GM23338 (cell line): Measurements from ENCODE around the gene HNRNPL.

ENCODE experiments used
- CREB1 ChIP-seq: fragments of 250-450 bp; sonication (Bioruptor Pico); IDR thresholded peaks from 2 replicates; pipeline ENCODE4 v1.5.0; 2020; ENCODE audit warnings: low read depth, mild to moderate bottlenecking, moderate library complexity
- EZH2 ChIP-seq: fragments of 200-600 bp; sonication (generic); IDR thresholded peaks from one replicate; pipeline ENCODE4 v1.8.0; 2017; ENCODE audit warnings: antibody characterized with exemption, mild to moderate bottlenecking, low read depth; ENCODE audit not compliant: unreplicated experiment

- TF ChIP-seq CREB1 (CRISPR knock-in tag) (no peak), EZH2 (no peak)
Observed at GRCh38 chr19:38813323-38813722, 36.5 kb downstream of the HNRNPL start.
